HCT116 (cell line): Measurements from ENCODE around the gene PCYT1B. TPM values are rescaled to one million over a fixed set of nuclear protein-coding genes. Genes with fewer than 3 reads are reported as not detected.
"Not testable (repeated sequence)": the region's sequence is repeated elsewhere in the genome, so short reads cannot be mapped to it uniquely, and the experiment has no call there.

Source experiments
- ATAC-seq: fragments of 200-7000 bp; cut with Tn5 transposase; 2 replicates; pipeline ENCODE4 v1.9.1; 2020; ENCODE audit warnings: mild to moderate bottlenecking, moderate library complexity
- BruUV-seq: library from RNA; stranded (reverse); fragments of 400-500 nt; replicated peaks from 2 replicates; lab custom pipeline; 2021; lab: Mats Ljungman, UMichigan
- CTCF ChIA-PET: fragments of 300-600 bp; sonication (Branson Sonifier 250); formaldehyde crosslinking; loops from one replicate; lab custom pipeline; 2021; ENCODE audit warnings: antibody characterized with exemption; lab: Charles Lee
- POLR2A ChIA-PET: fragments of 300-600, 350-600 bp; sonication (Branson Sonifier 250); formaldehyde crosslinking; loops from one replicate; lab custom pipeline; 2021; ENCODE audit warnings: antibody characterized with exemption; lab: Charles Lee
- RAD21 ChIA-PET, 2 experiments: fragments of 300-600 bp; sonication (Branson Sonifier 250); formaldehyde crosslinking; loops; one replicate each; lab custom pipeline; 2023; ENCODE audit warnings: low total read pairs in 2 of 2; ENCODE audit not compliant: uncharacterized antibody in 2 of 2, unreplicated experiment in 2 of 2, low non-redundant PET in 1 of 2; lab: Charles Lee
- DNase-seq: peaks from one replicate; pipeline ENCODE4 v3.0.0-alpha.2; 2010; ENCODE audit warnings: low read depth, low spot score
- H2AFZ ChIP-seq: fragments of 200-600 bp; shearing (Covaris generic), sonication (generic); 2 replicates; pipeline ENCODE4 v1.6.1; 2017; ENCODE audit warnings: low read depth, mixed run types, mixed read lengths, antibody characterized with exemption, low read length; ENCODE audit not compliant: poor library complexity, severe bottlenecking
- H3K27ac ChIP-seq: 2 replicates; pipeline ENCODE4 v1.5.1; 2012; ENCODE audit warnings: low read depth, low read length
- H3K27me3 ChIP-seq: fragments of 200-600 bp; sonication (generic); 2 replicates; pipeline ENCODE4 v1.6.1; 2016; ENCODE audit warnings: mixed run types, low read length, mixed read lengths; ENCODE audit not compliant: insufficient read depth
- H3K36me3 ChIP-seq, 2 experiments: fragments of 200-500 bp in 1 of 2; fragments of 200-600 bp in 1 of 2; sonication (Bioruptor generic) in 1 of 2; sonication (generic) in 1 of 2; 2 replicates each; pipeline versions ENCODE4 v1.5.1 to v1.6.1; 2014 to 2016; ENCODE audit warnings: low read length in 2 of 2, inconsistent platforms in 1 of 2, mixed read lengths in 1 of 2, mixed run types in 1 of 2; ENCODE audit not compliant: insufficient read depth in 2 of 2, control insufficient read depth in 1 of 2
- H3K4me1 ChIP-seq, 2 experiments: fragments of 200-600 bp in 1 of 2; sonication (generic) in 1 of 2; 2 replicates each; pipeline versions ENCODE4 v1.5.1 to v1.6.1; 2012 to 2017; ENCODE audit warnings: low read length in 2 of 2, inconsistent platforms in 1 of 2, mild to moderate bottlenecking in 1 of 2, mixed read lengths in 1 of 2, mixed run types in 1 of 2, moderate library complexity in 1 of 2; ENCODE audit not compliant: insufficient read depth in 2 of 2, control insufficient read depth in 1 of 2
- H3K4me2 ChIP-seq: fragments of 200-600 bp; sonication (generic); 2 replicates; pipeline ENCODE4 v1.6.1; 2017; ENCODE audit warnings: mixed run types, low read length, mixed read lengths
- H3K4me3 ChIP-seq, 2 experiments: fragments of 200-600 bp in 1 of 2; sonication (generic) in 1 of 2; replicated peaks in 1 of 2; 2 replicates each; pipeline ENCODE4 v1.5.1; 2011 to 2016; ENCODE audit warnings: low read length in 2 of 2, control low read depth in 1 of 2, low read depth in 1 of 2, mild to moderate bottlenecking in 1 of 2, mixed read lengths in 1 of 2, mixed run types in 1 of 2
- H3K79me2 ChIP-seq: fragments of 200-600 bp; sonication (generic); 2 replicates; pipeline ENCODE4 v1.6.1; 2017; ENCODE audit warnings: mild to moderate bottlenecking, mixed run types, low read length, moderate library complexity, mixed read lengths; ENCODE audit not compliant: insufficient read depth
- H3K9ac ChIP-seq: fragments of 200-600 bp; sonication (generic); 2 replicates; pipeline ENCODE4 v1.6.1; 2016; ENCODE audit warnings: low read length, mixed read lengths
- H3K9me2 ChIP-seq: fragments of 200-600 bp; sonication (generic), shearing (Covaris generic); 2 replicates; pipeline ENCODE4 v1.6.1; 2017; ENCODE audit warnings: mixed run types, mild to moderate bottlenecking, moderate library complexity; ENCODE audit not compliant: insufficient read depth
- H3K9me3 ChIP-seq, 2 experiments: fragments of 200-500 bp in 1 of 2; fragments of 200-600 bp in 1 of 2; sonication (Bioruptor generic) in 1 of 2; sonication (generic) in 1 of 2; 2 replicates each; pipeline ENCODE4 v1.6.1; 2014 to 2017; ENCODE audit warnings: low read length in 2 of 2, mixed read lengths in 2 of 2, inconsistent platforms in 1 of 2, low read depth in 1 of 2, mild to moderate bottlenecking in 1 of 2, mixed run types in 1 of 2, moderate library complexity in 1 of 2; ENCODE audit not compliant: control insufficient read depth in 1 of 2, insufficient read depth in 1 of 2
- H4K20me1 ChIP-seq: fragments of 200-600 bp; sonication (generic), shearing (Covaris generic); 2 replicates; pipeline ENCODE4 v1.6.1; 2017; ENCODE audit warnings: mixed run types, mild to moderate bottlenecking, moderate library complexity; ENCODE audit not compliant: insufficient read depth
- EGR1 ChIP-seq: IDR thresholded peaks from 2 replicates; pipeline ENCODE4 v1.6.1; 2012; ENCODE audit warnings: low read depth
- ELF1 ChIP-seq: IDR thresholded peaks from 2 replicates; pipeline ENCODE4 v1.6.1; 2012; ENCODE audit warnings: low read depth, borderline replicate concordance
- FOSL1 ChIP-seq: IDR thresholded peaks from 2 replicates; pipeline ENCODE4 v1.6.1; 2012; ENCODE audit warnings: low read depth
- JUND ChIP-seq: IDR thresholded peaks from 2 replicates; pipeline ENCODE4 v1.6.1; 2012
- POLR2A ChIP-seq: IDR thresholded peaks from 2 replicates; pipeline ENCODE4 v1.7.0; 2011; ENCODE audit warnings: borderline replicate concordance; ENCODE audit not compliant: insufficient read depth, insufficient read length; ENCODE audit errors: extremely low read depth
- SIN3A ChIP-seq: IDR thresholded peaks from 2 replicates; pipeline ENCODE4 v1.6.1; 2012; ENCODE audit warnings: low read depth
- SP1 ChIP-seq: IDR thresholded peaks from 2 replicates; pipeline ENCODE4 v1.6.1; 2012; ENCODE audit warnings: low read depth
- SRF ChIP-seq: IDR thresholded peaks from 2 replicates; pipeline ENCODE4 v1.6.1; 2012; ENCODE audit warnings: low read depth
- TCF7L2 ChIP-seq: IDR thresholded peaks from 2 replicates; pipeline ENCODE4 v1.7.0; 2011; ENCODE audit warnings: borderline replicate concordance, inconsistent platforms; ENCODE audit not compliant: insufficient read depth, insufficient read length; ENCODE audit errors: extremely low read depth
- ZFX ChIP-seq: fragments of 450-650 bp; IDR thresholded peaks from 2 replicates; pipeline ENCODE4 v1.6.1; 2017
- intact Hi-C: fragments of 100-400 bp; cut with micrococcal nuclease; formaldehyde crosslinking; loops from 2 replicates; pipeline ENCODE4 v1.10.0; 2022
- total RNA-seq: library from RNA; stranded (reverse); gene quantifications from one replicate; pipeline ENCODE4 v1.2.1, GENCODE V29; 2021; ENCODE audit not compliant: unreplicated experiment
- TF ChIP-seq, protein P1 (sequence below): IDR thresholded peaks from 2 replicates; pipeline ENCODE4 v1.6.1; 2012
- TF ChIP-seq, protein P2 (sequence below): IDR thresholded peaks from 2 replicates; pipeline ENCODE4 v1.6.1; 2011; ENCODE audit warnings: mild to moderate bottlenecking, low read length, moderate library complexity; ENCODE audit not compliant: insufficient replicate concordance; ENCODE audit errors: extremely low read depth
- TF ChIP-seq, protein P3 (sequence below), 3 experiments: fragments of 200-600 bp in 1 of 3; sonication (generic) in 1 of 3; IDR thresholded peaks in 2 of 3; conservative IDR thresholded peaks in 1 of 3; 2 replicates each; pipeline ENCODE4 v1.5.1; 2012 to 2017; ENCODE audit warnings: low read depth in 2 of 3, low read length in 2 of 3, antibody characterized with exemption in 1 of 3, borderline replicate concordance in 1 of 3, control low read depth in 1 of 3, mild to moderate bottlenecking in 1 of 3, mixed read lengths in 1 of 3, mixed run types in 1 of 3, moderate library complexity in 1 of 3; ENCODE audit not compliant: insufficient read depth in 1 of 3

Gene PCYT1B
- total RNA-seq, 1 experiment from 2014 or later: not detected

DNA sequence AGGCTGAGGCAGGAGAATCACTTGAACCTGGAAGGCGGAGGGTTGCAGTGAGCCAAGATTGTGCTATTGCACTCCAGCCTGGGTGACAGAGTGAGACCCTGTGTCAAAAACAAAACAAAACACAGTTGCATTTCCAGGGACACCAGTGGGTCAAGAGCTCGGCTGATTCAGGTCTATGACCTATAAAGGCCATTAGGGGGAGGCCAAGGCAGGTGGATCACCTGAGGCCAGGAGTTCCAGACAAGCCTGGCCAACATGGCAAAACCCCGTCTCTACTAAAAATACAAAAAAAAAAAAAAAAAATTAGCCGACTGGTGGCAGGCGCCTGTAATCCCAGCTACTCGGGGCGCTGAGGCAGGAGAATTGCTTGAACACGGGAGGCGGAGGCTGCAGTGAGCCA is 8.5 kb upstream of the PCYT1B start:
- DNase-seq, POLR2A ChIA-PET: not testable (repeated sequence)

DNA sequence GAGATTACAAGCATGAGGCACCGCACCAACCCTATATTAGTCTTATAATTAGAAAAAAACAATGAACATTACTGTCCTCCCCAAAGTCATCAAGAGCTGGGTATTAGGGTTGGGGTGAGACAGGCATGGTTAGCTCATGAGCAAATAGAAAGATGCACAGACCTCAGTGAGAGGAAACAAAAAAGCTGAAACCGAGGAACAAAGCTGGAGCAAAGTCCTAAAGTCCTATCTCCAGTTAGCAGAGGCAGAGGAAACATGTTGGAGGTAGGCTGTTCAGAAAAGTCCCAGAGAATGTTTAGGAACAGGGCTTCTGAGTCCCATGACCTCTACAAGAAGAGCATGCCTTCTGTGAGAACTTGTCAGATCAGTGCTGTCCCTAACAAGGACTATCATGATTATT is 4.6 kb upstream of the PCYT1B start:
- H3K27me3 ChIP-seq: no peaks in the 10 kb centered on the region
- intact Hi-C loops: no loop called here
- no peaks in the 10 kb centered on the region for H3K4me1 ChIP-seq
- H3K9me2 ChIP-seq: no peaks in the 10 kb centered on the region
- ChIA-PET RAD21 (no interaction called here), CTCF (no interaction called here), POLR2A (no interaction called here)
- H4K20me1 ChIP-seq: no peaks in the 10 kb centered on the region
- ATAC-seq: no peak
- H3K9ac ChIP-seq: no peak overlapping the region
- H3K27ac ChIP-seq: no peak overlapping the region
- BruUV-seq: no TSS peak
- no peaks in the 10 kb centered on the region for H3K9me3 ChIP-seq
- H3K79me2 ChIP-seq: no peaks in the 10 kb centered on the region
- DNase-seq: no peak
- H2AFZ ChIP-seq: no peak overlapping the region
- no peak overlapping the region for H3K4me3 ChIP-seq
- no peak overlapping the region for H3K4me2 ChIP-seq
- no peaks in the 10 kb centered on the region for H3K36me3 ChIP-seq
- TF ChIP-seq FOSL1 (no peak), ELF1 (no peak), POLR2A (no peak), EGR1 (no peak), ZFX (no peak), JUND (no peak), TCF7L2 (no peak), SIN3A (no peak), SP1 (no peak), SRF (no peak)
- TF ChIP-seq, protein P1, sequence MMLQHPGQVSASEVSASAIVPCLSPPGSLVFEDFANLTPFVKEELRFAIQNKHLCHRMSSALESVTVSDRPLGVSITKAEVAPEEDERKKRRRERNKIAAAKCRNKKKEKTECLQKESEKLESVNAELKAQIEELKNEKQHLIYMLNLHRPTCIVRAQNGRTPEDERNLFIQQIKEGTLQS: no peak
- TF ChIP-seq, protein P2, sequence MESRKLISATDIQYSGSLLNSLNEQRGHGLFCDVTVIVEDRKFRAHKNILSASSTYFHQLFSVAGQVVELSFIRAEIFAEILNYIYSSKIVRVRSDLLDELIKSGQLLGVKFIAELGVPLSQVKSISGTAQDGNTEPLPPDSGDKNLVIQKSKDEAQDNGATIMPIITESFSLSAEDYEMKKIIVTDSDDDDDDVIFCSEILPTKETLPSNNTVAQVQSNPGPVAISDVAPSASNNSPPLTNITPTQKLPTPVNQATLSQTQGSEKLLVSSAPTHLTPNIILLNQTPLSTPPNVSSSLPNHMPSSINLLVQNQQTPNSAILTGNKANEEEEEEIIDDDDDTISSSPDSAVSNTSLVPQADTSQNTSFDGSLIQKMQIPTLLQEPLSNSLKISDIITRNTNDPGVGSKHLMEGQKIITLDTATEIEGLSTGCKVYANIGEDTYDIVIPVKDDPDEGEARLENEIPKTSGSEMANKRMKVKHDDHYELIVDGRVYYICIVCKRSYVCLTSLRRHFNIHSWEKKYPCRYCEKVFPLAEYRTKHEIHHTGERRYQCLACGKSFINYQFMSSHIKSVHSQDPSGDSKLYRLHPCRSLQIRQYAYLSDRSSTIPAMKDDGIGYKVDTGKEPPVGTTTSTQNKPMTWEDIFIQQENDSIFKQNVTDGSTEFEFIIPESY: no peak
- TF ChIP-seq, protein P3, sequence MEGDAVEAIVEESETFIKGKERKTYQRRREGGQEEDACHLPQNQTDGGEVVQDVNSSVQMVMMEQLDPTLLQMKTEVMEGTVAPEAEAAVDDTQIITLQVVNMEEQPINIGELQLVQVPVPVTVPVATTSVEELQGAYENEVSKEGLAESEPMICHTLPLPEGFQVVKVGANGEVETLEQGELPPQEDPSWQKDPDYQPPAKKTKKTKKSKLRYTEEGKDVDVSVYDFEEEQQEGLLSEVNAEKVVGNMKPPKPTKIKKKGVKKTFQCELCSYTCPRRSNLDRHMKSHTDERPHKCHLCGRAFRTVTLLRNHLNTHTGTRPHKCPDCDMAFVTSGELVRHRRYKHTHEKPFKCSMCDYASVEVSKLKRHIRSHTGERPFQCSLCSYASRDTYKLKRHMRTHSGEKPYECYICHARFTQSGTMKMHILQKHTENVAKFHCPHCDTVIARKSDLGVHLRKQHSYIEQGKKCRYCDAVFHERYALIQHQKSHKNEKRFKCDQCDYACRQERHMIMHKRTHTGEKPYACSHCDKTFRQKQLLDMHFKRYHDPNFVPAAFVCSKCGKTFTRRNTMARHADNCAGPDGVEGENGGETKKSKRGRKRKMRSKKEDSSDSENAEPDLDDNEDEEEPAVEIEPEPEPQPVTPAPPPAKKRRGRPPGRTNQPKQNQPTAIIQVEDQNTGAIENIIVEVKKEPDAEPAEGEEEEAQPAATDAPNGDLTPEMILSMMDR (IDR thresholded peaks at IDR 0.05 in 2 of 3, conservative IDR thresholded peaks at IDR 0.05 in 1 of 3; ENCODE audit: borderline replicate concordance in 1 of 3, insufficient read depth in 1 of 3, low read depth in 2 of 3, low read length in 2 of 3): no peak

More for the DNA sequence above, 8.5 kb upstream of the PCYT1B start:
- TF ChIP-seq, protein P3 (IDR thresholded peaks at IDR 0.05 in 2 of 3, conservative IDR thresholded peaks at IDR 0.05 in 1 of 3; ENCODE audit: borderline replicate concordance in 1 of 3, insufficient read depth in 1 of 3, low read depth in 2 of 3, low read length in 2 of 3): 0 out of 6 replicates have a peak, but pooled peaks of 1 of the 3 experiments have one; percentile 8
- H3K4me1 ChIP-seq, H3K27me3 ChIP-seq, H3K27ac ChIP-seq, H3K79me2 ChIP-seq, H4K20me1 ChIP-seq, H3K9me2 ChIP-seq, RAD21 ChIA-PET, H3K4me3 ChIP-seq, H3K36me3 ChIP-seq, BruUV-seq, H2AFZ ChIP-seq, H3K9ac ChIP-seq, intact Hi-C loops, H3K4me2 ChIP-seq, H3K9me3 ChIP-seq: not testable (repeated sequence)
- peak; percentile 63 for ATAC-seq
- CTCF ChIA-PET: interaction anchor here (0.7 kb wide), 1 partner anchor 21 kb away, joined by 6 read pairs; no protein-coding TSS in a partner anchor
